Kidney (tissue), 14 donors: ENCODE results near the gene UEVLD. TPM values are rescaled to one million over a fixed set of nuclear protein-coding genes. Genes with fewer than 3 reads are reported as not detected.

Experiments used
- DNase-seq, 5 donors: peaks; one replicate each; pipeline ENCODE4 v3.0.0-alpha.2; 2013 to 2020
- FAIRE-seq: peaks from 2 replicates; lab custom pipeline; 2012; peaks lifted over from hg19 to GRCh38; lab: Jason Lieb, UNC
- H3K27ac ChIP-seq, 2 donors: one replicate each; pipeline ENCODE4 v1.7.0; 2013; ENCODE audit warnings: low read depth in 2 of 2, low read length in 2 of 2, inconsistent platforms in 1 of 2
- H3K27me3 ChIP-seq: one replicate; pipeline ENCODE4 v1.7.1; 2013; ENCODE audit warnings: low read length, inconsistent platforms; ENCODE audit not compliant: control insufficient read depth, insufficient read depth
- H3K36me3 ChIP-seq, 3 donors: one replicate each; pipeline versions ENCODE4 v1.7.0 to v1.7.1; 2013; ENCODE audit warnings: low read length in 3 of 3, control low read depth in 1 of 3, inconsistent platforms in 1 of 3; ENCODE audit not compliant: insufficient read depth in 3 of 3, control insufficient read depth in 2 of 3
- H3K4me1 ChIP-seq, 3 donors: one replicate each; pipeline versions ENCODE4 v1.7.0 to v1.7.1; 2013; ENCODE audit warnings: low read length in 3 of 3, inconsistent platforms in 1 of 3, low read depth in 1 of 3; ENCODE audit not compliant: control insufficient read depth in 2 of 3, insufficient read depth in 2 of 3
- H3K4me3 ChIP-seq, 3 donors: one replicate each; pipeline versions ENCODE4 v1.7.0 to v1.8.1; 2013; ENCODE audit warnings: low read length in 3 of 3, control low read depth in 1 of 3, inconsistent platforms in 1 of 3
- H3K9ac ChIP-seq, 3 donors: one replicate each; pipeline versions ENCODE4 v1.7.0 to v1.7.1; 2013; ENCODE audit warnings: low read length in 3 of 3, control low read depth in 1 of 3, inconsistent platforms in 1 of 3
- H3K9me3 ChIP-seq, 3 donors: one replicate each; pipeline versions ENCODE4 v1.7.0 to v1.7.1; 2013; ENCODE audit warnings: low read length in 3 of 3, control low read depth in 1 of 3, inconsistent platforms in 1 of 3; ENCODE audit not compliant: control insufficient read depth in 2 of 3, insufficient read depth in 1 of 3
- CTCF ChIP-seq: IDR thresholded peaks from 3 replicates; pipeline ENCODE4 v1.5.1; 2012; ENCODE audit warnings: mild to moderate bottlenecking, moderate library complexity, borderline replicate concordance; ENCODE audit not compliant: insufficient read depth; ENCODE audit errors: extremely low read depth
- intact Hi-C: fragments of 100-400 bp; cut with DNase I; formaldehyde crosslinking; loops from one replicate; pipeline ENCODE4 v1.11.1; 2022
- polyA plus RNA-seq: library from polyadenylated mRNA; stranded (reverse); fragments of 350-450 nt; fragmentation: Illumina TruSeq; extraction: RNeasy Lipid Tissue Mini Kit (QIAGEN cat#74804); gene quantifications from one replicate; pipeline ENCODE4 v1.2.3, GENCODE V29; 2014; ENCODE audit warnings: low read depth, low replicate concordance; ENCODE audit not compliant: insufficient read depth
- total RNA-seq: library from RNA; stranded (reverse); fragmentation: NEBNext Ultra II Directional; extraction: Animal tissue kit (Norgen Biotek cat#: 25700); gene quantifications from one replicate; pipeline ENCODE4 v1.2.1, GENCODE V29; 2021
- donor health status: control.
- donor health status: control.
- donor health status: control.
- donor health status: control.
- donor health status: control.
- donor health status: DM: yes; HTN: yes; CAD: no.
- donor health status: Normal renal cell carcinoma (clear cell type).

Gene UEVLD
- total and polyA plus RNA-seq, 2 donors from 2014 or later, result 8.0 to 23.1 TPM

GRCh38 chr11:18534245-18534644 is 54.3 kb downstream of the UEVLD start:
- DNase-seq, result no peak
- H3K4me3 ChIP-seq, result no peak overlapping the region
- TF ChIP-seq CTCF, result no peak
- H3K9me3 ChIP-seq, result no peaks in the 10 kb centered on the region
- FAIRE-seq, result no peak
- no peak overlapping the region for H3K27ac ChIP-seq
- no peaks in the 10 kb centered on the region for H3K27me3 ChIP-seq
- no peak overlapping the region for H3K9ac ChIP-seq
- H3K4me1 ChIP-seq, result peaks cover 0 to 2% (median 0%) of the 10 kb centered on the region in 3 donors
- peaks cover 0 to 3% (median 0%) of the 10 kb centered on the region in 3 donors for H3K36me3 ChIP-seq
- intact Hi-C loops, result no loop called here

- no peak overlapping the region for H3K9ac ChIP-seq
- intact Hi-C loops, result no loop called here
- DNase-seq, result no peak
- no peak for FAIRE-seq
- H3K4me3 ChIP-seq, result no peak overlapping the region
- H3K36me3 ChIP-seq, result peaks cover 0 to 3% (median 0%) of the 10 kb centered on the region in 3 donors
- TF ChIP-seq CTCF, result no peak
- H3K27ac ChIP-seq, result no peak overlapping the region
- no peaks in the 10 kb centered on the region for H3K27me3 ChIP-seq
- peaks cover 0 to 2% (median 0%) of the 10 kb centered on the region in 3 donors for H3K4me1 ChIP-seq
- no peaks in the 10 kb centered on the region for H3K9me3 ChIP-seq
Measured at GRCh38 chr11:18533365-18533764, 55.2 kb downstream of the UEVLD start.

- DNase-seq (peak in 1 of 5 donors; percentile 15), FAIRE-seq (no peak)
- no peaks in the 10 kb centered on the region for H3K36me3 ChIP-seq
- intact Hi-C loops, result no loop called here
- H3K27me3 ChIP-seq, result no peaks in the 10 kb centered on the region
- H3K27ac ChIP-seq, result peak overlapping the region; percentile 98 to 99
- peaks cover 0 to 11% (median 0%) of the 10 kb centered on the region in 3 donors for H3K4me1 ChIP-seq
- H3K4me3 ChIP-seq, result peak overlapping the region; percentile 91 to 100 (median 97)
- TF ChIP-seq CTCF, result no peak
- peak overlapping the region; percentile 92 to 100 (median 94) for H3K9ac ChIP-seq
- no peaks in the 10 kb centered on the region for H3K9me3 ChIP-seq
Measured at GRCh38 chr11:18527512-18527911, 61.0 kb downstream of the UEVLD start.
